ENCODE results near the gene PDE4A.

GRCh38 chr19:10516064-10516385 is 95.7 kb downstream of the PDE4A start:
- no peak for TF ChIP-seq POLR2A (IDR thresholded peaks at IDR 0.05)
- no peak for TF ChIP-seq CTCF (IDR thresholded peaks at IDR 0.05)
- no peak for TF ChIP-seq POLR2AphosphoS5 (IDR thresholded peaks at IDR 0.05)
